ENCODE data around the gene PCDHAC2. TPM values are rescaled to one million over a fixed set of nuclear protein-coding genes. Genes with fewer than 3 reads are reported as not detected.
A peak's percentile ranks its signal among the peaks of the same experiment; 100 is the strongest.

The PCDHAC2 gene
- total and polyA plus RNA-seq, 10 donors, result 0.15 to 7.9 (median 3.1) TPM

DNA sequence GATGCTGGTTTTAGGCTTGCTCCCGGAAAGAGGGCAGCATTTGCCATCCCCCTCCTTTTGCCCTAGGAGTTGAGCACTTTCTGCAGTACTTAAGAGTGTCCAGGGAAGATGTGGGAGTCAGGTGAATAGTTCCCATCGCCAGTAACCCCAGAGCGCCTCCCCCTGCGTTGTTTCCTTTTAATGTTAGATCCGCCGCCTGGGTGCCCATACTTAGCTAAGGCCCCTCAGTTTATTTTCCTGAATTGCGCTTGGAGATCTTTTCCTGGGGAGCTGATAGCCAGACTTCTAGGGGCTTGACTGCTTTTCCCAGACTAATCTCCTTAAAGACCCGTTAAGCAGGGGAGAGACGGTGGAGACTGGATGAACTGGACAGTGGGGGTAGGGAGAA is 377 bp upstream of the PCDHAC2 start:
- Histone ChIP-seq H3K9me3 (peaks cover 0 to 8% (median 0%) of the 10 kb centered on the region in 8 donors), H3K4me1 (peaks cover 0 to 18% (median 0%) of the 10 kb centered on the region in 6 donors), H3K27ac (peak overlapping the region in 7 of 8 donors; percentile 2 to 79 (median 62)), H3K4me3 (peak overlapping the region; percentile 33 to 69 (median 43)), H3K36me3 (no peaks in the 10 kb centered on the region), H3K27me3 (replicated peaks in 1 of 7) (peaks cover 2 to 41% (median 21%) of the 10 kb centered on the region in 7 donors)
- TF ChIP-seq POLR2AphosphoS5 (IDR thresholded peaks at IDR 0.05) (no peak), POLR2A (IDR thresholded peaks at IDR 0.05) (no peak), CTCF (IDR thresholded peaks at IDR 0.05 in 8 of 11, conservative IDR thresholded peaks at IDR 0.05 in 3 of 11) (no peak)
- no peak for DNase-seq
- intact Hi-C loops (cut with DNase I; ENCODE audit: low total_unique reads), result no loop called here
- WGBS, 5 donors, result 5 to 9% (median 6%) methylated on average over 9 of the region's 9 CpGs

- Histone ChIP-seq H3K4me3 (peak overlapping the region in 6 of 8 donors; percentile 38 to 69 (median 46)), H3K36me3 (no peaks in the 10 kb centered on the region), H3K4me1 (peaks cover 0 to 18% (median 0%) of the 10 kb centered on the region in 6 donors), H3K9me3 (peaks cover 0 to 8% (median 0%) of the 10 kb centered on the region in 8 donors), H3K27ac (peak overlapping the region in 1 of 8 donors; percentile 78), H3K27me3 (replicated peaks in 1 of 7) (peaks cover 2 to 37% (median 21%) of the 10 kb centered on the region in 7 donors)
- DNase-seq, result no peak
- intact Hi-C loops (cut with DNase I; ENCODE audit: low total_unique reads), result no loop called here
- 24 to 61% (median 28%) methylated on average over 6 to 34 of the region's 34 CpGs for WGBS, 5 donors
- no peak for TF ChIP-seq CTCF (IDR thresholded peaks at IDR 0.05 in 8 of 11, conservative IDR thresholded peaks at IDR 0.05 in 3 of 11)
- no peak for TF ChIP-seq POLR2AphosphoS5 (IDR thresholded peaks at IDR 0.05)
- TF ChIP-seq POLR2A (IDR thresholded peaks at IDR 0.05), result no peak
Observed at GRCh38 chr5:140967226-140967893, 1.1 kb downstream of the PCDHAC2 start.

- intact Hi-C loops (cut with DNase I; ENCODE audit: low total_unique reads), result no loop called here
- Histone ChIP-seq H3K9me3 (peaks cover 0 to 8% (median 0%) of the 10 kb centered on the region in 8 donors), H3K27me3 (replicated peaks in 1 of 7) (peaks cover 2 to 37% (median 21%) of the 10 kb centered on the region in 7 donors), H3K4me1 (peaks cover 0 to 18% (median 0%) of the 10 kb centered on the region in 6 donors), H3K27ac (no peak overlapping the region), H3K36me3 (no peaks in the 10 kb centered on the region), H3K4me3 (no peak overlapping the region)
- no peak for DNase-seq
- TF ChIP-seq POLR2A (IDR thresholded peaks at IDR 0.05), result no peak
- no peak for TF ChIP-seq POLR2AphosphoS5 (IDR thresholded peaks at IDR 0.05)
- no peak for TF ChIP-seq CTCF (IDR thresholded peaks at IDR 0.05 in 8 of 11, conservative IDR thresholded peaks at IDR 0.05 in 3 of 11)
Observed at GRCh38 chr5:140969880-140970279, 3.6 kb downstream of the PCDHAC2 start.

- no peak for TF ChIP-seq POLR2A (IDR thresholded peaks at IDR 0.05)
- no peak for TF ChIP-seq CTCF (IDR thresholded peaks at IDR 0.05 in 8 of 11, conservative IDR thresholded peaks at IDR 0.05 in 3 of 11)
- no peak for TF ChIP-seq POLR2AphosphoS5 (IDR thresholded peaks at IDR 0.05)
- Histone ChIP-seq H3K9me3 (no peaks in the 10 kb centered on the region), H3K27ac (no peak overlapping the region), H3K4me3 (no peak overlapping the region), H3K36me3 (no peaks in the 10 kb centered on the region), H3K27me3 (replicated peaks in 1 of 7) (peaks cover 0 to under 1% (median 0%) of the 10 kb centered on the region in 7 donors), H3K4me1 (peaks cover 0 to 19% (median 7%) of the 10 kb centered on the region in 6 donors)
- no peak for DNase-seq
- intact Hi-C loops (cut with DNase I; ENCODE audit: low total_unique reads), result no loop called here
Observed at GRCh38 chr5:140973550-140973949, 7.3 kb downstream of the PCDHAC2 start.

All from spleen (tissue), 11 donors.